Fibroblast of skin of left biceps (primary cell): ENCODE measurements around the gene KRTAP10-2.
"Not testable (repeated sequence)": the region's sequence is repeated elsewhere in the genome, so short reads cannot be mapped to it uniquely, and the experiment has no call there.

ENCODE experiments used
- DNase-seq, 2 experiments: peaks; one replicate each; pipeline ENCODE4 v3.0.0-alpha.2; 2013; ENCODE audit warnings: low read depth in 2 of 2

Gene KRTAP10-2

GRCh38 chr21:44567481-44568171, 16.3 kb upstream of the KRTAP10-2 start:
- no peak for DNase-seq

- DNase-seq, result no peak
These were observed 15.1 kb upstream of the KRTAP10-2 start for GRCh38 chr21:44566403-44566802.

- DNase-seq, result no peak
These were observed 13.7 kb upstream of the KRTAP10-2 start for GRCh38 chr21:44564886-44565598.

- no peak for DNase-seq
These were observed 12.8 kb upstream of the KRTAP10-2 start for GRCh38 chr21:44564099-44564498.

GRCh38 chr21:44558695-44559094, 7.4 kb upstream of the KRTAP10-2 start, which contains the start of gene KRTAP10-3:
Gene KRTAP10-3 (minus strand): TSS chr21:44558795. CDS start chr21:44558715, 80 bp downstream.
- no peak for DNase-seq

- not testable (repeated sequence) for DNase-seq
These were observed 7.0 kb upstream of the KRTAP10-2 start for GRCh38 chr21:44558329-44558675.

- no peak for DNase-seq
These were observed 6.4 kb upstream of the KRTAP10-2 start for GRCh38 chr21:44557491-44558328.

GRCh38 chr21:44556879-44557278, 5.6 kb upstream of the KRTAP10-2 start:
- no peak for DNase-seq

GRCh38 chr21:44555200-44555875, 4.0 kb upstream of the KRTAP10-2 start:
- no peak for DNase-seq

GRCh38 chr21:44552681-44553080, 1.4 kb upstream of the KRTAP10-2 start:
- no peak for DNase-seq

- no peak for DNase-seq
These were observed 831 bp upstream of the KRTAP10-2 start for GRCh38 chr21:44552136-44552535.

- no peak for DNase-seq
These were observed 498 bp downstream of the KRTAP10-2 start for GRCh38 chr21:44550807-44551206.

- DNase-seq, result not testable (repeated sequence)
These were observed 1.0 kb downstream of the KRTAP10-2 start for GRCh38 chr21:44550285-44550684.

GRCh38 chr21:44549525-44550211, 1.6 kb downstream of the KRTAP10-2 start:
- no peak for DNase-seq

- no peak for DNase-seq
These were observed 2.4 kb downstream of the KRTAP10-2 start for GRCh38 chr21:44548922-44549321.

GRCh38 chr21:44548381-44548780, 2.9 kb downstream of the KRTAP10-2 start:
- no peak for DNase-seq

GRCh38 chr21:44547656-44548331, 3.5 kb downstream of the KRTAP10-2 start:
- DNase-seq, result no peak

- DNase-seq, result no peak
These were observed 6.7 kb downstream of the KRTAP10-2 start for GRCh38 chr21:44544566-44544965.

- no peak for DNase-seq
These were observed 8.6 kb downstream of the KRTAP10-2 start for GRCh38 chr21:44542716-44543115.

- no peak for DNase-seq
These were observed 10.5 kb downstream of the KRTAP10-2 start for GRCh38 chr21:44540741-44541288.
